ENCODE data around the gene FRS2. TPM values are rescaled to one million over a fixed set of nuclear protein-coding genes. Genes with fewer than 3 reads are reported as not detected.

Gene FRS2
- total RNA-seq, 2 experiments from 2014 or later, result 21.7 to 24.9 TPM

GRCh38 chr12:69430942-69431590 lies 39.1 kb upstream of the FRS2 start:
- intact Hi-C loops (cut with DNase I, micrococcal nuclease), result no loop called here
- POLR2A ChIA-PET, result no interaction called here
- Histone ChIP-seq H3K27ac (ENCODE audit: low read depth in 1 of 2, low read length in 2 of 2) (no peak overlapping the region), H3K4me3 (ENCODE audit: low read length) (no peak overlapping the region), H3K36me3 (ENCODE audit: insufficient read depth, low read length) (no peaks in the 10 kb centered on the region), H3K4me1 (ENCODE audit: insufficient read depth, low read length) (no peaks in the 10 kb centered on the region), H3K27me3 (ENCODE audit: control insufficient read depth in 1 of 2, insufficient read depth in 2 of 2, low read length in 2 of 2) (no peaks in the 10 kb centered on the region), H3K9me3 (ENCODE audit: control insufficient read depth in 1 of 2, insufficient read depth in 1 of 2, low read length in 2 of 2) (no peaks in the 10 kb centered on the region)
- no peak overlapping the region for H3K27ac Mint-ChIP-seq
- no peaks in the 10 kb centered on the region for H3K27me3 Mint-ChIP-seq
- no peaks in the 10 kb centered on the region for H3K4me1 Mint-ChIP-seq (ENCODE audit: low read depth)
- ATAC-seq (ENCODE audit: poor library complexity) (no peak), DNase-seq (no peak)
- no peak for TF ChIP-seq CTCF (IDR thresholded peaks at IDR 0.05)
- H3K4me3 Mint-ChIP-seq, result no peak overlapping the region
- H3K36me3 Mint-ChIP-seq (ENCODE audit: low read depth), result no peaks in the 10 kb centered on the region
- CTCF ChIA-PET, result no interaction called here
- no peaks in the 10 kb centered on the region for H3K9me3 Mint-ChIP-seq

- no peaks in the 10 kb centered on the region for H3K9me3 Mint-ChIP-seq
- no peaks in the 10 kb centered on the region for H3K27me3 Mint-ChIP-seq
- CTCF ChIA-PET, result no interaction called here
- intact Hi-C loops (cut with DNase I, micrococcal nuclease), result no loop called here
- TF ChIP-seq CTCF (IDR thresholded peaks at IDR 0.05), result no peak
- H3K4me3 ChIP-seq (ENCODE audit: low read length), result no peak overlapping the region
- H3K27ac Mint-ChIP-seq, result no peak overlapping the region
- no peaks in the 10 kb centered on the region for H3K27me3 ChIP-seq (ENCODE audit: control insufficient read depth in 1 of 2, insufficient read depth in 2 of 2, low read length in 2 of 2)
- H3K9me3 ChIP-seq (ENCODE audit: control insufficient read depth in 1 of 2, insufficient read depth in 1 of 2, low read length in 2 of 2), result no peaks in the 10 kb centered on the region
- no peaks in the 10 kb centered on the region for H3K4me1 Mint-ChIP-seq (ENCODE audit: low read depth)
- H3K36me3 Mint-ChIP-seq (ENCODE audit: low read depth), result no peaks in the 10 kb centered on the region
- no peak overlapping the region for H3K4me3 Mint-ChIP-seq
- no peak for ATAC-seq (ENCODE audit: poor library complexity)
- no peaks in the 10 kb centered on the region for H3K4me1 ChIP-seq (ENCODE audit: insufficient read depth, low read length)
- no peak overlapping the region for H3K27ac ChIP-seq (ENCODE audit: low read depth in 1 of 2, low read length in 2 of 2)
- no peaks in the 10 kb centered on the region for H3K36me3 ChIP-seq (ENCODE audit: insufficient read depth, low read length)
- POLR2A ChIA-PET, result no interaction called here
- no peak for DNase-seq
Observed at GRCh38 chr12:69431591-69432222, 38.5 kb upstream of the FRS2 start.

GRCh38 chr12:69433653-69434052 lies 36.5 kb upstream of the FRS2 start:
- intact Hi-C loops (cut with DNase I, micrococcal nuclease), result no loop called here
- H3K27ac ChIP-seq (ENCODE audit: low read depth in 1 of 2, low read length in 2 of 2), result no peak overlapping the region
- no peaks in the 10 kb centered on the region for H3K4me1 Mint-ChIP-seq (ENCODE audit: low read depth)
- CTCF ChIA-PET, result no interaction called here
- no peaks in the 10 kb centered on the region for H3K36me3 ChIP-seq (ENCODE audit: insufficient read depth, low read length)
- TF ChIP-seq CTCF (IDR thresholded peaks at IDR 0.05), result no peak
- H3K4me1 ChIP-seq (ENCODE audit: insufficient read depth, low read length), result no peaks in the 10 kb centered on the region
- H3K27ac Mint-ChIP-seq, result no peak overlapping the region
- no peaks in the 10 kb centered on the region for H3K27me3 ChIP-seq (ENCODE audit: control insufficient read depth in 1 of 2, insufficient read depth in 2 of 2, low read length in 2 of 2)
- H3K9me3 Mint-ChIP-seq, result no peaks in the 10 kb centered on the region
- H3K9me3 ChIP-seq (ENCODE audit: control insufficient read depth in 1 of 2, insufficient read depth in 1 of 2, low read length in 2 of 2), result no peaks in the 10 kb centered on the region
- no peak overlapping the region for H3K4me3 Mint-ChIP-seq
- H3K27me3 Mint-ChIP-seq, result no peaks in the 10 kb centered on the region
- DNase-seq, result no peak
- no peak overlapping the region for H3K4me3 ChIP-seq (ENCODE audit: low read length)
- POLR2A ChIA-PET, result no interaction called here
- no peaks in the 10 kb centered on the region for H3K36me3 Mint-ChIP-seq (ENCODE audit: low read depth)
- no peak for ATAC-seq (ENCODE audit: poor library complexity)

Measured in CD4-positive, alpha-beta T cell (primary cell).